Measurements from ENCODE around the gene RBMS1. TPM values are rescaled to one million over a fixed set of nuclear protein-coding genes. Genes with fewer than 3 reads are reported as not detected.

Gene RBMS1
- total and polyA plus RNA-seq, 2 of the 4 experiments (the other 2 are of a cell fraction): 43.5 to 64.9 TPM

GRCh38 chr2:160457588-160457987, 36.0 kb downstream of the RBMS1 start (continued):
- TF ChIP-seq RFX5 (IDR thresholded peaks at IDR 0.05; ENCODE audit: low read depth, low read length) (no peak), NFE2L2 (IDR thresholded peaks at IDR 0.05; ENCODE audit: low read depth, low read length) (no peak), BHLHE40 (IDR thresholded peaks at IDR 0.05; ENCODE audit: low read depth, low read length) (no peak)

- H2BK120ac ChIP-seq (ENCODE audit: low read depth, low read length): 0 out of 2 replicates have a peak overlapping the region, but pooled peaks have one; percentile 4
- H3K79me1 ChIP-seq (ENCODE audit: low read depth in 1 of 2, low read length in 2 of 2): peaks cover 34 to 79% of the 10 kb centered on the region in 2 experiments
- H3K27me3 ChIP-seq (ENCODE audit: control insufficient read depth, insufficient read depth, low read length): no peaks in the 10 kb centered on the region
- in situ Hi-C loops (cut with MboI; ENCODE audit: low sequenced_read_pairs) (no loop called here), intact Hi-C loops (cut with micrococcal nuclease) (no loop called here), dilution Hi-C loops (cut with HindIII; ENCODE audit: low sequenced_read_pairs, unreplicated experiment) (no loop called here)
- H2BK20ac ChIP-seq (ENCODE audit: low read depth, low read length): 0 out of 2 replicates have a peak overlapping the region, but pooled peaks have one; percentile 26
- no peak overlapping the region for H2AFZ ChIP-seq (replicated peaks; ENCODE audit: low read length, poor library complexity)
- peaks cover 31% of the 10 kb centered on the region for H4K20me1 ChIP-seq (ENCODE audit: insufficient read depth, low read length)
- no peak overlapping the region for H2AK9ac ChIP-seq (replicated peaks; ENCODE audit: low read depth, low read length, poor library complexity)
- H3K4me2 ChIP-seq (ENCODE audit: low read depth, low read length): peak overlapping the region; percentile 23; the same call in 1 of the 2 replicates
- peak overlapping the region; percentile 27 for H3K18ac ChIP-seq (ENCODE audit: low read depth, low read length)
- no peaks in the 10 kb centered on the region for H3K9me3 ChIP-seq (ENCODE audit: control insufficient read depth, insufficient read depth, low read length)
- no peak for ATAC-seq (ENCODE audit: low read depth)
- no TSS peak for BruUV-seq (replicated peaks)
- no peak overlapping the region for H3K27ac ChIP-seq (ENCODE audit: insufficient read depth, low read length)
- peak overlapping the region in 1 of 2 experiments; percentile 60; a peak in 1 of 4 replicates for H4K8ac ChIP-seq (ENCODE audit: low read depth in 2 of 2, low read length in 2 of 2)
- no peak overlapping the region for H3K9ac ChIP-seq (ENCODE audit: low read depth, low read length)
- peak overlapping the region; percentile 56; the same call in 1 of the 2 replicates for H2AK5ac ChIP-seq (ENCODE audit: low read depth, low read length)
- peak overlapping the region; percentile 34; the same call in 1 of the 2 replicates for H3K23ac ChIP-seq (ENCODE audit: low read depth, low read length)
- ChIA-PET CTCF (no interaction called here), POLR2A (ENCODE audit: unreplicated experiment) (no interaction called here)
- H3K4me3 ChIP-seq (ENCODE audit: insufficient read depth, low read depth, low read length): no peak overlapping the region
- no peak overlapping the region for H4K91ac ChIP-seq (ENCODE audit: insufficient read depth, low read depth, low read length)
- peaks cover 17% of the 10 kb centered on the region for H3K4me1 ChIP-seq (ENCODE audit: control insufficient read depth, insufficient read depth, low read length)
- H3K4ac ChIP-seq (ENCODE audit: low read depth, low read length): 0 out of 2 replicates have a peak overlapping the region, but pooled peaks have one; percentile 16
- peaks cover 4% of the 10 kb centered on the region; the same call in 1 of the 2 replicates for H3K36me3 ChIP-seq (ENCODE audit: control insufficient read depth, insufficient read depth, low read length)
- no peak for DNase-seq
- peak overlapping the region; percentile 55; the same call in 1 of the 2 replicates for H3K14ac ChIP-seq (replicated peaks; ENCODE audit: low read depth, low read length)
- no peak overlapping the region for H3K56ac ChIP-seq (ENCODE audit: extremely low read depth, insufficient read depth, low read length)
- WGBS, 2 experiments (ENCODE audit: extremely low coverage in 2 of 2, insufficient read length in 1 of 2): 100% methylated on average over 1 of the region's 2 CpGs; no CpG with 5 or more reads in 1 of the 2 experiments
- peaks cover 14% of the 10 kb centered on the region for H3K9me1 ChIP-seq (ENCODE audit: insufficient read depth, low read length)
- no peak overlapping the region for H2BK15ac ChIP-seq (ENCODE audit: low read depth, low read length)
- peak overlapping the region; percentile 21 for H4K5ac ChIP-seq (ENCODE audit: low read depth, low read length)
- peak overlapping the region; percentile 29 for H2BK5ac ChIP-seq (ENCODE audit: low read depth, low read length, poor library complexity, severe bottlenecking)
- TF ChIP-seq CHD1 (IDR thresholded peaks at IDR 0.05; ENCODE audit: low read depth, low read length) (no peak), CEBPB (IDR thresholded peaks at IDR 0.05; ENCODE audit: low read depth, low read length) (no peak), RAD21 (IDR thresholded peaks at IDR 0.05; ENCODE audit: low read length) (no peak), MAFK (IDR thresholded peaks at IDR 0.05; ENCODE audit: low read depth, low read length) (no peak), POLR2A (IDR thresholded peaks at IDR 0.05; ENCODE audit: low read depth, low read length) (no peak), FOS (IDR thresholded peaks at IDR 0.05; ENCODE audit: low read depth, low read length) (no peak), RFX5 (IDR thresholded peaks at IDR 0.05; ENCODE audit: low read depth, low read length) (no peak), MXI1 (IDR thresholded peaks at IDR 0.05; ENCODE audit: borderline replicate concordance, low read depth, low read length) (no peak), CTCF (conservative IDR thresholded peaks at IDR 0.05; ENCODE audit: low read depth, low read length) (no peak), ELK1 (IDR thresholded peaks at IDR 0.05; ENCODE audit: borderline replicate concordance, low read depth, low read length) (no peak), BHLHE40 (IDR thresholded peaks at IDR 0.05; ENCODE audit: low read depth, low read length) (no peak), SMC3 (IDR thresholded peaks at IDR 0.05; ENCODE audit: low read depth, low read length) (no peak)
Observed at GRCh38 chr2:160454070-160454797, 39.4 kb downstream of the RBMS1 start.

All from IMR-90 (cell line).